ENCODE data around the gene ZNF835. TPM values are rescaled to one million over a fixed set of nuclear protein-coding genes. Genes with fewer than 3 reads are reported as not detected.

Gene ZNF835
- total and polyA plus RNA-seq, 2 of the 13 experiments (the other 11 are each of a cell fraction or from before 2014, with no cell fraction given) = not detected

- H3K79me2 ChIP-seq (ENCODE audit: insufficient read depth, low read length) = no peaks in the 10 kb centered on the region
- BruUV-seq (replicated peaks) = no TSS peak
- FAIRE-seq (no peak), ATAC-seq (peak; percentile 59), DNase-seq (ENCODE audit: low spot score) (no peak)
- H3K4me3 ChIP-seq (replicated peaks in 1 of 3; ENCODE audit: insufficient read depth in 1 of 3, low read depth in 2 of 3, low read length in 3 of 3) = no peak overlapping the region
- POLR2A ChIA-PET = no interaction called here
- no peak overlapping the region for H3K27ac ChIP-seq (ENCODE audit: extremely low read length, insufficient read depth, low read length)
- no peaks in the 10 kb centered on the region for H3K36me3 ChIP-seq (replicated peaks in 1 of 2; ENCODE audit: control insufficient read depth in 1 of 2, insufficient read depth in 2 of 2, low read length in 2 of 2)
- no peak overlapping the region for H3K9ac ChIP-seq (ENCODE audit: insufficient read depth, low read depth, low read length)
- no peaks in the 10 kb centered on the region for H3K4me1 ChIP-seq (ENCODE audit: insufficient read depth, low read length)
- in situ Hi-C loops (cut with HindIII; ENCODE audit: extremely low pct_ligation_motif_present, low pct_unique_long_range_greater_than_20kb) = no loop called here
- intact Hi-C loops (cut with micrococcal nuclease; ENCODE audit: unreplicated experiment) = no loop called here
- 0% methylated on average over 1 of the region's 6 CpGs for WGBS (ENCODE audit: low lambda C conversion rate)
- peak overlapping the region; percentile 46 for H3K4me2 ChIP-seq (ENCODE audit: low read depth, low read length)
- no peak overlapping the region for H2AFZ ChIP-seq (ENCODE audit: low read length)
- CTCF ChIA-PET (ENCODE audit: low intra/inter-chr PET ratio, low total read pairs) = no interaction called here
- no peak for TF ChIP-seq GABPA (IDR thresholded peaks at IDR 0.05; ENCODE audit: low read depth, low read length)
- peak; percentile 62 for TF ChIP-seq GABPA (CRISPR knock-in tag; IDR thresholded peaks at IDR 0.05; ENCODE audit: low read depth)
- TF ChIP-seq GABPB1 (CRISPR knock-in tag; IDR thresholded peaks at IDR 0.05) = 0 out of 2 replicates have a peak, but pooled peaks have one; percentile 38
- 0 out of 2 replicates have a peak, but pooled peaks have one; percentile 25 for TF ChIP-seq ELF1 (CRISPR knock-in tag; IDR thresholded peaks at IDR 0.05)
- TF ChIP-seq ZNF768 (CRISPR knock-in tag; IDR thresholded peaks at IDR 0.05) = peak; percentile 48; the same call in 1 of the 2 replicates
- peak; percentile 85 for TF ChIP-seq ZNF263 (CRISPR knock-in tag; IDR thresholded peaks at IDR 0.05)
- TF ChIP-seq HDAC1 (CRISPR knock-in tag; IDR thresholded peaks at IDR 0.05) = no peak
- peaks cover 3% of the 10 kb centered on the region; the same call in 1 of the 2 replicates for H3K9me3 ChIP-seq (ENCODE audit: low read length)
- H3K27me3 ChIP-seq (ENCODE audit: control insufficient read depth in 1 of 2, insufficient read depth in 2 of 2, low read length in 2 of 2) = no peaks in the 10 kb centered on the region
- no peaks in the 10 kb centered on the region for H4K20me1 ChIP-seq (ENCODE audit: insufficient read depth, low read length)
These were observed 4.2 kb downstream of the ZNF835 start for GRCh38 chr19:56667311-56667870.

GRCh38 chr19:56664511-56664910 is 7.0 kb downstream of the ZNF835 start:
- 86% methylated on average over 34 of the region's 43 CpGs for WGBS (ENCODE audit: low lambda C conversion rate)

More at GRCh38 chr19:56664511-56664910, 7.0 kb downstream of the ZNF835 start:
- FAIRE-seq (no peak), ATAC-seq (no peak), DNase-seq (ENCODE audit: low spot score) (no peak)
- ChIA-PET CTCF (ENCODE audit: low intra/inter-chr PET ratio, low total read pairs) (no interaction called here), POLR2A (no interaction called here)
- Histone ChIP-seq H3K27me3 (ENCODE audit: control insufficient read depth in 1 of 2, insufficient read depth in 2 of 2, low read length in 2 of 2) (no peaks in the 10 kb centered on the region), H4K20me1 (ENCODE audit: insufficient read depth, low read length) (no peaks in the 10 kb centered on the region), H2AFZ (ENCODE audit: low read length) (no peak overlapping the region), H3K4me1 (ENCODE audit: insufficient read depth, low read length) (no peaks in the 10 kb centered on the region), H3K4me3 (replicated peaks in 1 of 3; ENCODE audit: insufficient read depth in 1 of 3, low read depth in 2 of 3, low read length in 3 of 3) (no peak overlapping the region), H3K36me3 (replicated peaks in 1 of 2; ENCODE audit: control insufficient read depth in 1 of 2, insufficient read depth in 2 of 2, low read length in 2 of 2) (no peaks in the 10 kb centered on the region), H3K27ac (ENCODE audit: extremely low read length, insufficient read depth, low read length) (no peak overlapping the region), H3K9me3 (ENCODE audit: low read length) (peaks cover 25% of the 10 kb centered on the region), H3K9ac (ENCODE audit: insufficient read depth, low read depth, low read length) (no peak overlapping the region), H3K79me2 (ENCODE audit: insufficient read depth, low read length) (no peaks in the 10 kb centered on the region), H3K4me2 (ENCODE audit: low read depth, low read length) (no peak overlapping the region)
- in situ Hi-C loops (cut with HindIII; ENCODE audit: extremely low pct_ligation_motif_present, low pct_unique_long_range_greater_than_20kb) (no loop called here), intact Hi-C loops (cut with micrococcal nuclease; ENCODE audit: unreplicated experiment) (no loop called here)
- no TSS peak for BruUV-seq (replicated peaks)
- TF ChIP-seq ZBTB2 (CRISPR knock-in tag; IDR thresholded peaks at IDR 0.05; ENCODE audit: low read depth) = no peak
- TF ChIP-seq GABPA (IDR thresholded peaks at IDR 0.05; ENCODE audit: low read depth, low read length) = no peak
- no peak for TF ChIP-seq GABPA (CRISPR knock-in tag; IDR thresholded peaks at IDR 0.05; ENCODE audit: low read depth)
